Skin epidermis (tissue), 12 donors: Measurements from ENCODE around the gene IFITM5.
"Not testable (repeated sequence)": the region's sequence is repeated elsewhere in the genome, so short reads cannot be mapped to it uniquely, and the experiment has no call there.

Experiments
- H3K27ac ChIP-seq, 21 experiments: fragments of 200-600 bp; sonication (generic) in 11 of 21; one replicate each; pipeline ENCODE4 v1.5.0; 2020; ENCODE audit warnings: mild to moderate bottlenecking in 3 of 21, inconsistent platforms in 2 of 21, moderate library complexity in 2 of 21
- H3K4me3 ChIP-seq, 7 experiments: fragments of 200-600 bp; sonication (generic) in 2 of 7; one replicate each; pipeline ENCODE4 v1.5.0; 2020; ENCODE audit warnings: inconsistent platforms in 2 of 7, mild to moderate bottlenecking in 2 of 7, moderate library complexity in 1 of 7

Gene IFITM5

DNA sequence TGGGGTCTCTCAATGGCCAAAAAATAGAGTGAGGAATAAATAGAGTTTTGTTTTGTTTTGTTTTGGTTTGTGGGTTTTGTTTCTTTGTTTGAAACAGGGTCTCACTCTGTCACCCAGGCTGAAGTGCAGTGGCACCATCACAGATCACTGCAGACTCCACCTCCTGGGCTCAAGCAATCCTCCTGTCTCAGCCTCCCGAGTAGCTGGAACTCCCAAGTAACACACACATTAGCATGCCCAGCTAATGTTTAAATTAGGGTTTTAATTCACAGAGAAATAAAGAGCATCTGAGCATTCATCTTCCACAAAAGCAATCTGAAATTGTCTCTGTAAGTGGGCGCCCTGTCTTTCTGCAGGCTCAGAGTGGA is 30.5 kb upstream of the IFITM5 start:
- Histone ChIP-seq H3K27ac (no peak overlapping the region), H3K4me3 (no peak overlapping the region)

- not testable (repeated sequence) for H3K27ac ChIP-seq, H3K4me3 ChIP-seq
These were observed 29.3 kb upstream of the IFITM5 start for GRCh38 chr11:328516-329100.

- Histone ChIP-seq H3K27ac (peak overlapping the region in 3 of 21 experiments; percentile 3 to 96 (median 83)), H3K4me3 (no peak overlapping the region)
These were observed 28.7 kb upstream of the IFITM5 start for GRCh38 chr11:328012-328411.

DNA sequence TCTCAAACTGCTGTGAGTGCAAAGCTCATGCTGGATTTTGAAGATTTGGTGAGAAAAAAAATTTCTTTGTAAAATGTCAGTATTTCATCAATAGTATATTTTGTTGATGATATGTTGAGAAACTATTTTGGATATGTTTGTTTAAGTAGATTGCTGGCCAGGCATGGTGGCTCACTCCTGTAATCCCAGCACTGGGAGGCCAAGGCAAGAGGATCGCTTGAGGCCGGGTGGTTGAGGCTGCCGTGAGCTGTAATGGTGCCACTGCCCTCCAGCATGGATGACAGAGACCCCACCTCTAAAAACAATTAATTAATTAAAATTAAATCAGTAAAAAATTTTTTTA is 28.2 kb upstream of the IFITM5 start:
- Histone ChIP-seq H3K4me3 (peak overlapping the region in 1 of 7 experiments; percentile 14), H3K27ac (peak overlapping the region in 19 of 21 experiments; percentile 72 to 96 (median 86))

GRCh38 chr11:326842-327580 is 27.7 kb upstream of the IFITM5 start:
- peak overlapping the region in 1 of 7 experiments; percentile 14 for H3K4me3 ChIP-seq
- peak overlapping the region; percentile 35 to 96 (median 86) for H3K27ac ChIP-seq

DNA sequence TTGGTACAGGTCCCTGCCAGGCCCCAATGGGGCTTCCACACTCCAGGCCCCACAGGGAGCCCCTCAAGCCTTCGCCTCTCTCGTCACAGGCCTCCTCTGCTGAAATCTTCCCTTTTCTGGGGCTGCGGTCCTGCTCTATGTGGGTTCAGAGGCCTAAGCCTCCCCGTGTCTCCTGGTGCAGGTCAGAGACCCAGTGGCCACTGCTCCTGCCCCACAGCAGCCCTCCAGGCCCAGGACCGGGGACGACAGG is 27.2 kb upstream of the IFITM5 start:
- Histone ChIP-seq H3K27ac (peak overlapping the region; percentile 35 to 96 (median 86)), H3K4me3 (no peak overlapping the region)

DNA sequence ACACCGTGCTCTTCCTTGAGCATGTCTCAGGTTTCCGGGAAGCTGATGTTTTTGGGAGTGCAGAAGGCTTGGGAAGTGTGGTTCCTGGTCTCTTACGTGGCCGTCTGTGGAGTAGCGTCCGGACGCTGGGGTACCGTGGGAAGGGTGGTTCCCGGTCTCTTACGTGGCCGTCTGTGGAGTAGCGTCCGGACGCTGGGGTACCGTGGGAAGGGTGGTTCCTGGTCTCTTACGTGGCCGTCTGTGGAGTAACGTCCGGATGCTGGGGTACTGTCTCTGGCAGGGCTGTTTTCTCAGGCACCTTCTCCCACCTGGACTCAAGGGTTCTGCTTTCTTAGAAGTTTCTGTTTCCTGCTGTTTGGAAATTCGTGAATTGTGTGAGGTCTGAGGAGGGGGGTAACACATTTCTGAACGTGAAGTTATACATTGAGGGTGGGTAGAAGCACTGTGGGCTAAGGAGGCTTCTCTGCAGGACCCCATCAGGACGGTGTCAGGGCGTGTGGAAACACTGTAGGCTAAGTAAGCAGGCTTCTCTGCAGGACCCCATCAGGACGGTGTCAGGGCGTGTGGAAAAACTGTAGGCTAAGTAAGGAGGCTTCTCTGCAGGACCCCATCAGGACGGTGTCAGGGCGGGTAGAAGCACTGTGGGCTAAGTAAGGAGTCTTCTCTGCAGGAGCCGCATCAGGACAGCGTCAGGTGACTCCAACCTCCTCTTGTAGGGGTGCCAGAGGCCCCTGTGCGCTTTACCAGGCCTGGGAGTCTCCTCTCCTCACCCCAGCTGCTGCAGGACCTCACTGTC is 26.7 kb upstream of the IFITM5 start:
- Histone ChIP-seq H3K27ac (peak overlapping the region; percentile 35 to 96 (median 86)), H3K4me3 (no peak overlapping the region)

- peak overlapping the region in 15 of 21 experiments; percentile 2 to 96 (median 69) for H3K27ac ChIP-seq
- not testable (repeated sequence) for H3K4me3 ChIP-seq
These were observed 25.5 kb upstream of the IFITM5 start for GRCh38 chr11:324593-325517.

DNA sequence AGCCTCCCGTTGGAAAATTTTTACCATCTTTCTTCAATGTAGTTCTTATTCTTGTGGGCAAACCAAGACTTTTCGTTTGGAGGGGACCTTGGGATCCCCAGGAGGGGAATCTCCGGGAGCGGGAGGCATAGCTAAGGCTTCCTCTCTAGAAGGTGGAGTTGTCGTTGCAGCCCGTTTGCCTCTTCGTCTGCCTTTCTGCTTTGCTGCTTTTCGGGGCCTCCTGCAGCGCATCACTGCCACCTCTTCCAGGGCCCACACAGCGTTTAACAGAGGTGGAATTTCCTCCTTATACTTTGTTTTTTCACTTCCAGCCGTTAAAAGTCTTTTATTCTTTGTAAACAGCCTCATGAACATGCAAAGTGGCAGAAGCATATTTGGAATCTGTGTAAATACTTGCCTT is 24.8 kb upstream of the IFITM5 start:
- H3K4me3 ChIP-seq, result no peak overlapping the region

DNA sequence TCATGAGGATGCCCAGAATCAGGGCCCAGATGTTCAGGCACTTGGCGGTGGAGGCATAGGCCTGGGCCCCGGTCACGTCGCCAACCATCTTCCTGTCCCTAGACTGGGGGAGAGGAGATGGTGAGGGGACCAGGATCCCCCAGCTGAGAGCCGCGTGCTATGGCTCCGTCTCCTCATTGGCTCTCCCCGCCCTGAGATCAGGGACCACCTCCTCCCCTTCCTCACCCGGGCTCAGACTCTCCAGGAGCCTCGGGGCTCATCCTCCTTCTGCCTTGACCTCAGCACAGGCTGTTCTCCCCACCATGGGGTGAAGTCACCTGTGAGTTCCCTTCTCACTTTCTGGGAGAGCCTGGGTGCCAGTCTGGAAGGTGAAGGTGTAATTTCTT is 20.6 kb upstream of the IFITM5 start:
- H3K27ac ChIP-seq, result peak overlapping the region; percentile 50 to 99 (median 95)
- peak overlapping the region; percentile 39 to 72 (median 64) for H3K4me3 ChIP-seq

More for the DNA sequence above, 24.8 kb upstream of the IFITM5 start:
- peak overlapping the region in 13 of 21 experiments; percentile 2 to 91 (median 62) for H3K27ac ChIP-seq

DNA sequence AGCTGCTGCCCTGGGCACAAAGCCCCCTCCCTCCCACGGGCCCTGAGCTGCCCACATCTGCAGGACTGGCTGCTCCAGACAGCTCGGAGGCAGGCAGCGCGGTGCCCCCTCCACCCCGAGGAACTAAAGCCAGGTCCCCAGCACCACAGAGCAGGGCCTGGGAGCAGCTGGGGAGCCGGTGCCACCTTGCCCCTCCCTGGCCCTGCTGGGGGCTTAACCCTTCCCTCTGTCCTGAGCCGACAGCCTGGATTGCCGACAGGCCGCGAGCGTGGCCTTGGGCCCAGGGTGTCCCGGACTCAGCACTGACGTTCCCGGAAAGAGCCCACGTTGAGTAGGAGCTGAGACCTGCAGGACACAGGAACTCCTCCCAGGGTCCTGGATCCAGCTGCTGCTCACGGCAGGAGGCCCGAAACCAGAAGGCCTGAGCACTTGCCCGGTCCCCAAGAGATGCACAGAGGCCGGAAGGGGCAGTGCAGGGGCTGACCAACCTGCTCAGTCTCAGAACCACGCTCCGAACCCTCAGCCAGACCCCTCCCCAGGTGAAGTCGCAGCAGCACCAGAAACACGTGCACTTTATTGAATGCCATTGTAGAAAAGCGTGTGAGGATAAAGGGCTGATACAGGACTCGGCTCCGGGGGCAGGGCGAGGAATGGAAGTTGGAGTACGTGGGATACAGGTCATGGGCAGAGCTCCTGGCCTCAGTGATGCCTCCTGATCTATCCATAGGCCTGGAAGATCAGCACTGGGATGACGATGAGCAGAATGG is 20.0 kb upstream of the IFITM5 start:
- peak overlapping the region; percentile 67 to 99 (median 95) for H3K27ac ChIP-seq
- H3K4me3 ChIP-seq, result peak overlapping the region; percentile 39 to 72 (median 64)

- H3K27ac ChIP-seq, result peak overlapping the region; percentile 67 to 99 (median 95)
- H3K4me3 ChIP-seq, result peak overlapping the region; percentile 39 to 72 (median 64)
These were observed 19.2 kb upstream of the IFITM5 start for GRCh38 chr11:318405-319120.

DNA sequence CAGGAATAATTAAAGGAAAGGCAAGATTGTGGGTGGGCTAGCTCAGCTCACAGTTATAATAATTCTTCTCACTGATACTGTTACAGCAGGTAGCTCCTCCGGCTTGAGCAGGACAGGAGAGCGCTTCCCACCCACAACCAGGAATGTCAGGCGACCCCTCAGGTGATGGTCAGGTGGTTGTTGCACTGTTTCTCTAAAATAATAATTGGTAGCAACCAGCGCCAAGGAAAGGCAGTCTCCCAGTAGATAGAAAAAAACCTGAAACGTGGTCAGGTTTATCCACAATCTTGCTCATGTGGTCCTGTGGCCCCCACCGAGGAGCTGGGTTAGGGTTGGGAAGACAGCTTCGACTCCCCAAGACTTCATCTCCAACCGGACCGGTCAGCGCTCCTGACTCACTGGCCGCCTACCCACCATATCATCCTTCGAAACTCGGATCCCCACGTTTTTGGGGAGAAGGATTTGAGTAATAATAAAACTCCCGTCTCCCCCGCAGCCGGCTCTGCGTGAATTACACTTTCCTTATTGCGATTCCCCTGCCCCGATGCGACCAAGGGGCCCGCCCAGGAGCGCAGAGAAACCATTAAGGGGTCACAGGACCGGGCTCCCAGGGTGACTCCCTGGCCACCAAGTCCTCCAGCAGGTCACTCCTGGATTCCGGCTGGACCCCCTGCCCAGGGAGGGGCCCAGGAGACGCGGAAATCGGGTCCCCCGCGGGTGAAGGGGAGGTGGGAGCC is 18.5 kb upstream of the IFITM5 start:
- Histone ChIP-seq H3K27ac (peak overlapping the region in 19 of 21 experiments; percentile 31 to 98 (median 78)), H3K4me3 (peak overlapping the region in 6 of 7 experiments; percentile 12 to 60 (median 32))

DNA sequence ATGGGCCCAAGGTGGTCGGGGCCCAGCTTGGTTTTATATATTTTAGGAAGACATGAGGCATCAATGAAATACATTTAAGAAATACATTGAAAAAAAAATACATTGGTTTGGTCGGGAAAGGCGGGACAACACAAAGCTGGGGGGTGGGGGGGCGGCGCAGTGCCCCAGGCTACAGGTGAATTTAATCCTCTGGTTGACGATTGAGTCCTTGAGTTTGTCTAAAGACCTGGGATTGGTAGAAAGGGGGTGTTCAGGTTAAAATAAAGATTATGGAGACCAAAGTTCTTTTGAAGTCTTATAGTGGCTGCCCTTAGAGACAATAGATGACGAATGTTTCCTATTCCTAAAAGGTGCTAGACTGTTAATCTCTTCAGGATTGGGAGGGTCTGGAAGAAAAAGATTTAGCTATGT is 17.6 kb upstream of the IFITM5 start:
- peak overlapping the region; percentile 36 to 60 (median 53) for H3K4me3 ChIP-seq

DNA sequence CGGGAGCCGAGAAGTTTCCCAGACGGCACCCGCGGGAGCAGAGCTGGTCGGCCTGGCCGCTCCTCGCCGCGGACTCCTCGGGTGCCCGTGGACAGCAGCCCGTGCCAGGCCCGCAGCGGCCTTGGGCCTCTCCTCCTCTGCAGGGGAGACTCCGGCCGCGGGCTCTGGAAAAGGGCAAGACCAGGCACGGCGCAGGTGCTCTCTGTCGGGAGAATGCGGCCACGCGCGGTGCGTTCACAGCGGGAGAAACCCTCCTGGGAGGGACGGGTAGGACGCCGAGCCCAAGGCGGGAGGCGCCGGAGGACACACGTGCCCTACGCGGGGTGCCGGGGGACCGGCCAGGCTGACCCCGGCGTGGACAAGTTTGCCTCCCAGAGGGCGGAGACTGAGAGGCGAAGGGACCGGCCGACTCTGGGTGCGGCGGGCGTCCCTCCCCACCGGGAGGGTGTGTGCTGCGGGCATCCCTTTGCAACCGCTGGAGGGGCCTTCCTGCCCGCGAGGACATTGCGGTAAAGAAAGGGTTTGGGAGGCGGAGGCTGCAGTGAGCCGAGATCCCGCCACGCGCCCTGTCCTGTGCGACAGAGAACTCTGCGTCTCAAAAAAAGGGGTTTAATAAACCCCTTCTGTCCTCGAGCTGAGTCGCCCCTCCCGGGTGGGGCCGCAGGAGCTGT is 16.8 kb upstream of the IFITM5 start:
- H3K4me3 ChIP-seq, result peak overlapping the region; percentile 36 to 60 (median 53)
- peak overlapping the region; percentile 42 to 98 (median 87) for H3K27ac ChIP-seq

More for the DNA sequence above, 17.6 kb upstream of the IFITM5 start:
- H3K27ac ChIP-seq, result peak overlapping the region in 19 of 21 experiments; percentile 36 to 98 (median 89)

GRCh38 chr11:315516-315994 is 16.2 kb upstream of the IFITM5 start:
- Histone ChIP-seq H3K27ac (peak overlapping the region; percentile 42 to 98 (median 87)), H3K4me3 (peak overlapping the region; percentile 36 to 60 (median 53))

GRCh38 chr11:315051-315481 is 15.7 kb upstream of the IFITM5 start:
- Histone ChIP-seq H3K4me3 (peak overlapping the region; percentile 36 to 60 (median 53)), H3K27ac (peak overlapping the region; percentile 3 to 98 (median 87))
